Glutamatergic neuron (in vitro differentiated cells): Measurements from ENCODE around the gene GARS1. TPM values are rescaled to one million over a fixed set of nuclear protein-coding genes. Genes with fewer than 3 reads are reported as not detected.

Experiments used
- DNase-seq: peaks from one replicate; pipeline ENCODE4 v3.0.0; 2022
- H3K27ac Mint-ChIP-seq: one replicate; pipeline ENCODE4 v1.8.0; 2020; ENCODE audit warnings: mild to moderate bottlenecking, mixed read lengths, inconsistent platforms; ENCODE audit not compliant: unreplicated experiment
- H3K27me3 Mint-ChIP-seq: one replicate; pipeline ENCODE4 v1.8.0; 2020; ENCODE audit warnings: mild to moderate bottlenecking, moderate library complexity, mixed read lengths, inconsistent platforms; ENCODE audit not compliant: unreplicated experiment
- H3K36me3 Mint-ChIP-seq: one replicate; pipeline ENCODE4 v1.8.0; 2020; ENCODE audit warnings: mild to moderate bottlenecking, mixed read lengths, inconsistent platforms; ENCODE audit not compliant: unreplicated experiment
- H3K4me1 Mint-ChIP-seq: one replicate; pipeline ENCODE4 v1.8.0; 2020; ENCODE audit warnings: mild to moderate bottlenecking, low read depth, mixed read lengths, inconsistent platforms; ENCODE audit not compliant: unreplicated experiment
- H3K4me3 Mint-ChIP-seq: one replicate; pipeline ENCODE4 v1.8.0; 2020; ENCODE audit warnings: mild to moderate bottlenecking, mixed read lengths, inconsistent platforms; ENCODE audit not compliant: unreplicated experiment
- H3K9me3 Mint-ChIP-seq: one replicate; pipeline ENCODE4 v1.8.0; 2020; ENCODE audit warnings: mild to moderate bottlenecking, moderate library complexity, mixed read lengths, inconsistent platforms; ENCODE audit not compliant: unreplicated experiment
- total RNA-seq: library from RNA; stranded (reverse); fragmentation: NEBNext Ultra II Directional; extraction: Animal tissue kit (Norgen Biotek cat#: 25700); gene quantifications from one replicate; pipeline ENCODE4 v1.2.1, GENCODE V29; 2021; ENCODE audit not compliant: unreplicated experiment
- TF ChIP-seq, protein P1 (sequence below): fragments of 200-600 bp; sonication (generic); IDR thresholded peaks from one replicate; pipeline ENCODE4 v1.5.0; 2021; ENCODE audit not compliant: partially characterized antibody, unreplicated experiment

Gene GARS1
- total RNA-seq, 1 donor from 2014 or later, result 511 TPM

DNA sequence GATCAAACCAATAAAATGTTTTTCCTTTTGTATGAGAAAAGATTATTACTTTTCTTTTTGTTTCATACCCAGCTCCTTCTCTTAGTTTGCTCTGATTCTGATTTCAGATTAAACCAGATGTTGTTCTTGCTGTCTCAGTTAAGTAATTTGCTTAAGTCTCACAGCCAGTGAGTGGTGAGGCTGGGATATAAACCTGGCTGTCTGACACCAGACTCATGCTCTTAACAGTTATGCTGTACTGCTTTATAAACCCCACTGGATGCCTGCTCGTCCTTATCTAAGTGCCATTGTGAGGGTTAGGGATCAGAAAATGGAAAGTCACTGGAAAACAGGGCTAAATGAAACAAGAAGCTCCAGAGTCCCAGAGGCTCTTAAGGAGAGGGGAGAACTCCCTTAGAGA is 24.3 kb downstream of the GARS1 start:
- no peaks in the 10 kb centered on the region for H3K9me3 Mint-ChIP-seq
- H3K4me3 Mint-ChIP-seq, result no peak overlapping the region
- no peaks in the 10 kb centered on the region for H3K27me3 Mint-ChIP-seq
- no peak overlapping the region for H3K27ac Mint-ChIP-seq
- H3K4me1 Mint-ChIP-seq, result no peaks in the 10 kb centered on the region
- DNase-seq, result no peak
- H3K36me3 Mint-ChIP-seq, result peaks cover 4% of the 10 kb centered on the region
- TF ChIP-seq, protein P1, sequence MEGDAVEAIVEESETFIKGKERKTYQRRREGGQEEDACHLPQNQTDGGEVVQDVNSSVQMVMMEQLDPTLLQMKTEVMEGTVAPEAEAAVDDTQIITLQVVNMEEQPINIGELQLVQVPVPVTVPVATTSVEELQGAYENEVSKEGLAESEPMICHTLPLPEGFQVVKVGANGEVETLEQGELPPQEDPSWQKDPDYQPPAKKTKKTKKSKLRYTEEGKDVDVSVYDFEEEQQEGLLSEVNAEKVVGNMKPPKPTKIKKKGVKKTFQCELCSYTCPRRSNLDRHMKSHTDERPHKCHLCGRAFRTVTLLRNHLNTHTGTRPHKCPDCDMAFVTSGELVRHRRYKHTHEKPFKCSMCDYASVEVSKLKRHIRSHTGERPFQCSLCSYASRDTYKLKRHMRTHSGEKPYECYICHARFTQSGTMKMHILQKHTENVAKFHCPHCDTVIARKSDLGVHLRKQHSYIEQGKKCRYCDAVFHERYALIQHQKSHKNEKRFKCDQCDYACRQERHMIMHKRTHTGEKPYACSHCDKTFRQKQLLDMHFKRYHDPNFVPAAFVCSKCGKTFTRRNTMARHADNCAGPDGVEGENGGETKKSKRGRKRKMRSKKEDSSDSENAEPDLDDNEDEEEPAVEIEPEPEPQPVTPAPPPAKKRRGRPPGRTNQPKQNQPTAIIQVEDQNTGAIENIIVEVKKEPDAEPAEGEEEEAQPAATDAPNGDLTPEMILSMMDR, result no peak

DNA sequence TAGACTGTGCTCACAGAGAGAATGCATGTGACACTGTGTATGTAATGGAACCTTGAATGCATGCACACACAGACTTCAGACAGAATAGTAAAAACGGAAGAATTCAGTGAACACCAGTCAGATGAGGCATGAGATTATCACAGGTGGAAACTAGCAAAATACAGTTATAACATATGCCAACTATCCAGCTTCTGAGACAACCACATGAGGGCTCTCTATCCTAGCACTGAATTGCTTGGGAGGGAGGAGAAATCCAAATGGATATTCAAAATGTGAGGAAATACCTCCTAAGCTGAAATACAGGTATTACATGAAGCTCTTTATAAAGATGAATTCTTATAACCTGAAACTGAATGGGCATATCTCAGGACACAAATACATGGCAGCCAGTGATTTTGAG is 30.6 kb downstream of the GARS1 start:
- peaks cover 2% of the 10 kb centered on the region for H3K27me3 Mint-ChIP-seq
- H3K27ac Mint-ChIP-seq, result no peak overlapping the region
- no peak overlapping the region for H3K4me3 Mint-ChIP-seq
- no peaks in the 10 kb centered on the region for H3K36me3 Mint-ChIP-seq
- TF ChIP-seq, protein P1, result no peak
- no peaks in the 10 kb centered on the region for H3K4me1 Mint-ChIP-seq
- peaks cover 2% of the 10 kb centered on the region for H3K9me3 Mint-ChIP-seq
- no peak for DNase-seq

DNA sequence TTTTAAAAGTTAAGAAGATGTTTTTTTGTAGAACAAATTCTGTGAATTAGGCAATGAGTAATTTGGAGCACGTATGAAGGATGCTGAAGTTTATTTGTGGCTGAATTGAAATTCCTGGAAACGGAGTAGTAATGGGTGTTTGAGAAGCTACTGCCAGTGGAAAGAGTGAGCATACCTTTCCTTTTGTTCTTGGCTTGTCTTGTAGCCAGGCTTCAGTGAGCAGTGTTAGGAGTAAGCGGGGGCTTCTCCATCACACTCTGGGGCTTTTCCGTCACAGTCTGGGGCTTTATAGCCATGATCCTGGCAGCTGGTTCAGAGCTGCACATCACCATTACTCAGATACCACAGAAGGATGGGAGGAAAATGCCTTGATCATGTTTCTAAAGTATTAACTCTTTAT is 32.3 kb downstream of the GARS1 start:
- no peak for DNase-seq
- no peak overlapping the region for H3K4me3 Mint-ChIP-seq
- TF ChIP-seq, protein P1, result no peak
- H3K9me3 Mint-ChIP-seq, result peaks cover 2% of the 10 kb centered on the region
- H3K27ac Mint-ChIP-seq, result no peak overlapping the region
- no peaks in the 10 kb centered on the region for H3K4me1 Mint-ChIP-seq
- H3K36me3 Mint-ChIP-seq, result no peaks in the 10 kb centered on the region
- peaks cover 2% of the 10 kb centered on the region for H3K27me3 Mint-ChIP-seq

DNA sequence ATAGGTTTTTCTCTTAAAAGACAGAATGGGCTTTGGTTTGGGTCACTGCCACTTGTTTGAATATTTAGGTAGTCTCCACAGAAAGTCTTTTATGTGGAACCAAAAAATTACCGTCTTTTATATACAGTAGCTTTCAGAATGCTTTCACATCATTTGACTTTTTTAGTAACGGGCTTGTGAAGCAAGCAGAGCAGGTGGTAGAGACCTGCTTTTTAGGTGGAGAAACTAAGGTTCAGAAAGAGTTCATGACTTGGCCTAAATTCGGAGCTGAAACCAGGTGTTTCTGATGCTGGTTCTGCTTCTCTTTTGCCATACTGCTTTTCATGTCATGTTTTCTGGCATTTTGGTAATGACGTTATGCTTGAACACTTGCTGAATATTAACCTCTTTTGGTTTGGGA is 36.3 kb downstream of the GARS1 start:
- TF ChIP-seq, protein P1, result no peak
- Mint-ChIP-seq H3K4me3 (no peak overlapping the region), H3K36me3 (peaks cover 14% of the 10 kb centered on the region), H3K27me3 (no peaks in the 10 kb centered on the region), H3K9me3 (peaks cover 2% of the 10 kb centered on the region), H3K4me1 (peaks cover 4% of the 10 kb centered on the region), H3K27ac (no peak overlapping the region)
- DNase-seq, result no peak

DNA sequence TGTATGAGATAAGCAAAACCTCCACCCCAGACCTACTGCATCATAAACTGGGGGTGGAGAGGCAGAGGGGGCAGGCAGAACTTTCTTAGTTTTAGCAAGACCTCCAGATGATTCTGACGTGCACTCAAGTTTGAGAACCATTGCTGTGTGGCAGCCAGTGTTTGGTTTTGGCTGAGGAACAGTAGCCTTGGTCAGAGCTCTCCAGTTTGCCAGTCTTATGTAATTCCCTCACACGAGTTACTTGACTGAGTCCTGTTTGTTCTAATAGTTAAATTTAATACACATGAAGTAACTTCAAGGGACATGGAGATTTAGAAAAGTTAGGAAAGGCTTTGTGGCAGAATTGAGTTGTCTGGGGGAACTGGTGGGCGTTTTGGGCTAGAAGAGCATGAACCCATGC is 38.5 kb downstream of the GARS1 start:
- Mint-ChIP-seq H3K9me3 (peaks cover 2% of the 10 kb centered on the region), H3K27me3 (no peaks in the 10 kb centered on the region), H3K4me1 (peaks cover 4% of the 10 kb centered on the region), H3K27ac (no peak overlapping the region), H3K4me3 (no peak overlapping the region), H3K36me3 (peaks cover 14% of the 10 kb centered on the region)
- DNase-seq, result no peak
- TF ChIP-seq, protein P1, result no peak
